HL-60 (cell line): ENCODE data around the gene FHDC1.

ENCODE experiments used
- CTCF ChIP-seq: IDR thresholded peaks from one replicate; pipeline ENCODE4 v1.5.1; 2011; ENCODE audit warnings: low read length, control low read depth, inconsistent platforms; ENCODE audit not compliant: insufficient read depth
- TF ChIP-seq, protein P1 (sequence below): IDR thresholded peaks from 2 replicates; pipeline ENCODE4 v1.6.1; 2012; ENCODE audit warnings: low read depth; ENCODE audit not compliant: insufficient replicate concordance

GRCh38 chr4:153001626-153002025, 65.5 kb downstream of the FHDC1 start:
- no peak for TF ChIP-seq CTCF
- TF ChIP-seq, protein P1, sequence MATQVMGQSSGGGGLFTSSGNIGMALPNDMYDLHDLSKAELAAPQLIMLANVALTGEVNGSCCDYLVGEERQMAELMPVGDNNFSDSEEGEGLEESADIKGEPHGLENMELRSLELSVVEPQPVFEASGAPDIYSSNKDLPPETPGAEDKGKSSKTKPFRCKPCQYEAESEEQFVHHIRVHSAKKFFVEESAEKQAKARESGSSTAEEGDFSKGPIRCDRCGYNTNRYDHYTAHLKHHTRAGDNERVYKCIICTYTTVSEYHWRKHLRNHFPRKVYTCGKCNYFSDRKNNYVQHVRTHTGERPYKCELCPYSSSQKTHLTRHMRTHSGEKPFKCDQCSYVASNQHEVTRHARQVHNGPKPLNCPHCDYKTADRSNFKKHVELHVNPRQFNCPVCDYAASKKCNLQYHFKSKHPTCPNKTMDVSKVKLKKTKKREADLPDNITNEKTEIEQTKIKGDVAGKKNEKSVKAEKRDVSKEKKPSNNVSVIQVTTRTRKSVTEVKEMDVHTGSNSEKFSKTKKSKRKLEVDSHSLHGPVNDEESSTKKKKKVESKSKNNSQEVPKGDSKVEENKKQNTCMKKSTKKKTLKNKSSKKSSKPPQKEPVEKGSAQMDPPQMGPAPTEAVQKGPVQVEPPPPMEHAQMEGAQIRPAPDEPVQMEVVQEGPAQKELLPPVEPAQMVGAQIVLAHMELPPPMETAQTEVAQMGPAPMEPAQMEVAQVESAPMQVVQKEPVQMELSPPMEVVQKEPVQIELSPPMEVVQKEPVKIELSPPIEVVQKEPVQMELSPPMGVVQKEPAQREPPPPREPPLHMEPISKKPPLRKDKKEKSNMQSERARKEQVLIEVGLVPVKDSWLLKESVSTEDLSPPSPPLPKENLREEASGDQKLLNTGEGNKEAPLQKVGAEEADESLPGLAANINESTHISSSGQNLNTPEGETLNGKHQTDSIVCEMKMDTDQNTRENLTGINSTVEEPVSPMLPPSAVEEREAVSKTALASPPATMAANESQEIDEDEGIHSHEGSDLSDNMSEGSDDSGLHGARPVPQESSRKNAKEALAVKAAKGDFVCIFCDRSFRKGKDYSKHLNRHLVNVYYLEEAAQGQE: no peak
